Epithelial cell of esophagus (primary cell): ENCODE measurements around the gene ZNF419.
"Not testable (repeated sequence)": the region's sequence is repeated elsewhere in the genome, so short reads cannot be mapped to it uniquely, and the experiment has no call there.

Experiments used
- DNase-seq: peaks from one replicate; pipeline ENCODE4 v3.0.0; 2010; ENCODE audit warnings: low read depth
- H3K4me3 ChIP-seq: 2 replicates; pipeline ENCODE4 v1.5.1; 2011; ENCODE audit warnings: mild to moderate bottlenecking, low read length, control low read depth
- TF ChIP-seq, protein P1 (sequence below): IDR thresholded peaks from 2 replicates; pipeline ENCODE4 v1.5.1; 2011; ENCODE audit warnings: low read depth, mild to moderate bottlenecking, low read length, control low read depth, inconsistent platforms; ENCODE audit not compliant: insufficient read depth; ENCODE audit errors: missing control alignments

ZNF419 gene

GRCh38 chr19:57466489-57466888 lies 21.1 kb upstream of the ZNF419 start:
- H3K4me3 ChIP-seq, result no peak overlapping the region
- TF ChIP-seq, protein P1, sequence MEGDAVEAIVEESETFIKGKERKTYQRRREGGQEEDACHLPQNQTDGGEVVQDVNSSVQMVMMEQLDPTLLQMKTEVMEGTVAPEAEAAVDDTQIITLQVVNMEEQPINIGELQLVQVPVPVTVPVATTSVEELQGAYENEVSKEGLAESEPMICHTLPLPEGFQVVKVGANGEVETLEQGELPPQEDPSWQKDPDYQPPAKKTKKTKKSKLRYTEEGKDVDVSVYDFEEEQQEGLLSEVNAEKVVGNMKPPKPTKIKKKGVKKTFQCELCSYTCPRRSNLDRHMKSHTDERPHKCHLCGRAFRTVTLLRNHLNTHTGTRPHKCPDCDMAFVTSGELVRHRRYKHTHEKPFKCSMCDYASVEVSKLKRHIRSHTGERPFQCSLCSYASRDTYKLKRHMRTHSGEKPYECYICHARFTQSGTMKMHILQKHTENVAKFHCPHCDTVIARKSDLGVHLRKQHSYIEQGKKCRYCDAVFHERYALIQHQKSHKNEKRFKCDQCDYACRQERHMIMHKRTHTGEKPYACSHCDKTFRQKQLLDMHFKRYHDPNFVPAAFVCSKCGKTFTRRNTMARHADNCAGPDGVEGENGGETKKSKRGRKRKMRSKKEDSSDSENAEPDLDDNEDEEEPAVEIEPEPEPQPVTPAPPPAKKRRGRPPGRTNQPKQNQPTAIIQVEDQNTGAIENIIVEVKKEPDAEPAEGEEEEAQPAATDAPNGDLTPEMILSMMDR, result no peak

GRCh38 chr19:57473646-57474045 lies 13.9 kb upstream of the ZNF419 start:
- TF ChIP-seq, protein P1, result no peak
- no peak overlapping the region for H3K4me3 ChIP-seq

More at GRCh38 chr19:57466489-57466888, 21.1 kb upstream of the ZNF419 start:
- DNase-seq, result no peak

DNA sequence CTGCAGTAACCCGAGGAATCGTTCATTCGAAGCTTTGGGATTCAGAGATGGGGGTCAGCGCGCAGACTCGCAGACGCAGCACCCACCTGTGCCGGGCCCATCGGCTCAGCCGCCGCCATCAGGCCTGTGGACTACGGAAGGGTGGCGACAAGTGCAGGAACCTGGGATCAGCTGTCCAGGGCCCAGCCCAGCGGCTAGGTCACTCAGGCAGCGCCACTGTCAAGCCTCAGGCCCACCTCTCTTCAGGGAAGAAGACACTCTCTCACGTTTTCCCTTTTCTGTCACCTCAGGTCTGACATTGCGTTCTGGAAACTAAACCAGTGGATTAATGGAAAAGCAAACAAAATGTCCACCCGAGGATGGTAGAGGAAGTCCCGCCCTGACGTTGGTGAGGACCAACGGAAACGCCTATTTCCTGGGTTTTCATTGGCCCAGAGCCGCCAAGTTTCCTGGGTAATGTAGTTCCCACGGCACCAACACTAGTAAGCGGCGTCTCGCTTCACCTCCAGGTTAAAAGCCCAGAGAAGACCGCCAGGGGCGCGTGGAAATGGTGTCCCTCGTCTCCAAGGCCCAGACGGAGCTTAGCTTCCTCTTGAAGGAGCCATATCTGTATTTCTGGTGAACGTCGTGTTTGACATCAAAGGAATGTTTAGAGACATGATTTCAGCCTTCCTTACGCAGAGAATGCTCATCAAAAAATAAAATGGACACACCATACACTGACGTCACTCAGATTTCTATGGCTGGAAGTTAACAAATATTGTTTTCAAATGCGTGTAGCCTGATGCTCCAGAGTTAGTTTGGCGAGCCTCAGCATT lies 10.2 kb upstream of the ZNF419 start, which contains the start of gene ZNF772:
ZNF772 (minus strand) TSS at position 376 of the 818 bp plus-strand sequence; CDS start at position 119, 257 bp downstream.
- DNase-seq, result peak; percentile 94
- peak within 1 kb of the TSS; percentile 84 for H3K4me3 ChIP-seq
- TF ChIP-seq, protein P1, result peak; percentile 51

More at GRCh38 chr19:57473646-57474045, 13.9 kb upstream of the ZNF419 start:
- no peak for DNase-seq

- peak overlapping the region; percentile 47 for H3K4me3 ChIP-seq
These were observed 722 bp downstream of the ZNF419 start for GRCh38 chr19:57488299-57488644.

GRCh38 chr19:57499332-57499679 lies 11.8 kb downstream of the ZNF419 start:
- H3K4me3 ChIP-seq, DNase-seq: not testable (repeated sequence)

More at GRCh38 chr19:57488299-57488644, 722 bp downstream of the ZNF419 start:
- DNase-seq, result peak; percentile 7

GRCh38 chr19:57499680-57500395 lies 12.3 kb downstream of the ZNF419 start, which contains the start of gene ZNF773:
Gene ZNF773, plus strand, starts transcription at chr19:57499938. Its CDS starts 143 bp downstream, at chr19:57500081.
- H3K4me3 ChIP-seq, result peak within 1 kb of the TSS; percentile 66
- peak; percentile 97 for DNase-seq

GRCh38 chr19:57500400-57500799 lies 12.8 kb downstream of the ZNF419 start:
- H3K4me3 ChIP-seq, result peak overlapping the region; percentile 45
- DNase-seq, result peak; percentile 40

DNA sequence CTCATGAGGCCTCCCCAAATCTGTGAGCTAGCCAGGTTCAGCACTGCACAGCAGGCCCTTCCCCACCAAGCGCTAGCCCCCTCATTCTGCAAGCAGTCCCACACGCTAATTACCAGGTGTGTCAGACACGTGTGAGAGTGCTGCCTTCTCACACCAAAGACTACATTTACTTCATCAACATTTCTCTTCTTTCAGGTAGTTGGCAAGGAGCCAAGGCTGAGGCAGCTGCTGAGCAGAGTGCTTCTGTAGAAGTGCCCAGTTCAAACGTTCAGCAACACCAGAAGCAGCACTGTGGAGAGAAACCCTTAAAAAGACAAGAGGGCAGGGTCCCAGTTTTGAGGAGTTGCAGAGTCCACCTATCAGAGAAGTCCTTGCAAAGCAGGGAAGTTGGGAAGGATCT lies 18.6 kb downstream of the ZNF419 start:
- no peak for DNase-seq
- TF ChIP-seq, protein P1, result no peak
- no peak overlapping the region for H3K4me3 ChIP-seq

GRCh38 chr19:57511484-57511883 lies 23.9 kb downstream of the ZNF419 start:
- H3K4me3 ChIP-seq, result no peak overlapping the region
- TF ChIP-seq, protein P1, result no peak
- DNase-seq, result no peak
